ENCODE measurements around the gene NFKBIE. TPM values are rescaled to one million over a fixed set of nuclear protein-coding genes. Genes with fewer than 3 reads are reported as not detected.

NFKBIE gene
- total and polyA plus RNA-seq, 2 of the 13 experiments (the other 11 are each of a cell fraction or from before 2014, with no cell fraction given), result 6.7 to 14.5 TPM

DNA sequence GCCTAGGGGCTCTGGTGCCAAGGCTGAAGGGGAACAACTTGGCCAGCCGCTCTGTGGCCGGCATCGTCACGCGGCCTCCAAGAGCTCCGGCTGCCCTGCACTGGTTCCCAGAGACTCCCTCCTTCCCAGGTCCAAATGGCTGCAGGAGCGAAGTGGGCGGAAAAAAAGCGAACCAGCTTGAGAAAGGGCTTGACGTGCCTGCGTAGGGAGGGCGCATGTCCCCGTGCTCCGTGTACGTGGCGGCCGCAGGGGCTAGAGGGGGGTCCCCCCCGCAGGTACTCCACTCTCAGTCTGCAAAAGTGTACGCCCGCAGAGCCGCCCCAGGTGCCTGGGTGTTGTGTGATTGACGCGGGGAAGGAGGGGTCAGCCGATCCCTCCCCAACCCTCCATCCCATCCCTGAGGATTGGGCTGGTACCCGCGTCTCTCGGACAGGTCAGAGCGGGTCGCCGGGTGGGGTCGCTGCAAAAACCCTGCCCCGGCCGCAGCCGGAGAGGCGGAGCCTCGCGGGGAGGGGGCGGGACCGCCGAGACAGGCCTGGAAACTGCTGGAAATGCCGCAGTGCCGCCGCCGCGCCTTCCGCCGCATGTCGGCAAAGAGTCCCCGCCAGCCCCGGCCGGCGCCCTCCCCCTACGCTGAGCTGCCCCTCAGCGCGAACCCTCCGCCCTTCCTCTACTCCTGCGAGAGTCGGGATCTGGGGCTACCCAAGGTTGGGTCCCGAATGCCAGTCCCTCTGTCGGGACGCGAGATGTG, 19.3 kb downstream of the NFKBIE start (continued):
- TF ChIP-seq, protein P1, sequence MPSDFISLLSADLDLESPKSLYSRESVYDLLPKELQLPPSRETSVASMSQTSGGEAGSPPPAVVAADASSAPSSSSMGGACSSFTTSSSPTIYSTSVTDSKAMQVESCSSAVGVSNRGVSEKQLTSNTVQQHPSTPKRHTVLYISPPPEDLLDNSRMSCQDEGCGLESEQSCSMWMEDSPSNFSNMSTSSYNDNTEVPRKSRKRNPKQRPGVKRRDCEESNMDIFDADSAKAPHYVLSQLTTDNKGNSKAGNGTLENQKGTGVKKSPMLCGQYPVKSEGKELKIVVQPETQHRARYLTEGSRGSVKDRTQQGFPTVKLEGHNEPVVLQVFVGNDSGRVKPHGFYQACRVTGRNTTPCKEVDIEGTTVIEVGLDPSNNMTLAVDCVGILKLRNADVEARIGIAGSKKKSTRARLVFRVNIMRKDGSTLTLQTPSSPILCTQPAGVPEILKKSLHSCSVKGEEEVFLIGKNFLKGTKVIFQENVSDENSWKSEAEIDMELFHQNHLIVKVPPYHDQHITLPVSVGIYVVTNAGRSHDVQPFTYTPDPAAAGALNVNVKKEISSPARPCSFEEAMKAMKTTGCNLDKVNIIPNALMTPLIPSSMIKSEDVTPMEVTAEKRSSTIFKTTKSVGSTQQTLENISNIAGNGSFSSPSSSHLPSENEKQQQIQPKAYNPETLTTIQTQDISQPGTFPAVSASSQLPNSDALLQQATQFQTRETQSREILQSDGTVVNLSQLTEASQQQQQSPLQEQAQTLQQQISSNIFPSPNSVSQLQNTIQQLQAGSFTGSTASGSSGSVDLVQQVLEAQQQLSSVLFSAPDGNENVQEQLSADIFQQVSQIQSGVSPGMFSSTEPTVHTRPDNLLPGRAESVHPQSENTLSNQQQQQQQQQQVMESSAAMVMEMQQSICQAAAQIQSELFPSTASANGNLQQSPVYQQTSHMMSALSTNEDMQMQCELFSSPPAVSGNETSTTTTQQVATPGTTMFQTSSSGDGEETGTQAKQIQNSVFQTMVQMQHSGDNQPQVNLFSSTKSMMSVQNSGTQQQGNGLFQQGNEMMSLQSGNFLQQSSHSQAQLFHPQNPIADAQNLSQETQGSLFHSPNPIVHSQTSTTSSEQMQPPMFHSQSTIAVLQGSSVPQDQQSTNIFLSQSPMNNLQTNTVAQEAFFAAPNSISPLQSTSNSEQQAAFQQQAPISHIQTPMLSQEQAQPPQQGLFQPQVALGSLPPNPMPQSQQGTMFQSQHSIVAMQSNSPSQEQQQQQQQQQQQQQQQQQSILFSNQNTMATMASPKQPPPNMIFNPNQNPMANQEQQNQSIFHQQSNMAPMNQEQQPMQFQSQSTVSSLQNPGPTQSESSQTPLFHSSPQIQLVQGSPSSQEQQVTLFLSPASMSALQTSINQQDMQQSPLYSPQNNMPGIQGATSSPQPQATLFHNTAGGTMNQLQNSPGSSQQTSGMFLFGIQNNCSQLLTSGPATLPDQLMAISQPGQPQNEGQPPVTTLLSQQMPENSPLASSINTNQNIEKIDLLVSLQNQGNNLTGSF (CRISPR knock-in tag; IDR thresholded peaks at IDR 0.05), result no peak; the same call in 1 of the 2 replicates
- TF ChIP-seq ELF3 (CRISPR knock-in tag; IDR thresholded peaks at IDR 0.05) (peak; percentile 30; the same call in 1 of the 2 replicates), SKI (IDR thresholded peaks at IDR 0.05; ENCODE audit: partially characterized antibody) (peak; percentile 90), ZKSCAN8 (CRISPR knock-in tag; IDR thresholded peaks at IDR 0.05; ENCODE audit: borderline replicate concordance) (peak; percentile 47; the same call in 1 of the 2 replicates), SOX5 (CRISPR knock-in tag; IDR thresholded peaks at IDR 0.05; ENCODE audit: borderline replicate concordance) (peak; percentile 63; the same call in 1 of the 2 replicates), FOSL1 (CRISPR knock-in tag; IDR thresholded peaks at IDR 0.05; ENCODE audit: borderline replicate concordance) (no peak), ZNF652 (CRISPR knock-in tag; IDR thresholded peaks at IDR 0.05; ENCODE audit: borderline replicate concordance, low read depth) (no peak; the same call in 1 of the 2 replicates), NAIF1 (CRISPR knock-in tag; IDR thresholded peaks at IDR 0.05; ENCODE audit: borderline replicate concordance) (peak; percentile 96), ZBTB3 (CRISPR knock-in tag; IDR thresholded peaks at IDR 0.05; ENCODE audit: borderline replicate concordance, low read depth) (peak; percentile 27; the same call in 1 of the 2 replicates), ZNF446 (CRISPR knock-in tag; IDR thresholded peaks at IDR 0.05) (no peak), TBX3 (IDR thresholded peaks at IDR 0.05; ENCODE audit: borderline replicate concordance) (peak; percentile 10; the same call in 1 of the 2 replicates), ZNF792 (CRISPR knock-in tag; IDR thresholded peaks at IDR 0.05) (peak; percentile 83), ARHGAP35 (CRISPR knock-in tag; IDR thresholded peaks at IDR 0.05; ENCODE audit: borderline replicate concordance) (peak; percentile 65)
- TF ChIP-seq, protein P2, sequence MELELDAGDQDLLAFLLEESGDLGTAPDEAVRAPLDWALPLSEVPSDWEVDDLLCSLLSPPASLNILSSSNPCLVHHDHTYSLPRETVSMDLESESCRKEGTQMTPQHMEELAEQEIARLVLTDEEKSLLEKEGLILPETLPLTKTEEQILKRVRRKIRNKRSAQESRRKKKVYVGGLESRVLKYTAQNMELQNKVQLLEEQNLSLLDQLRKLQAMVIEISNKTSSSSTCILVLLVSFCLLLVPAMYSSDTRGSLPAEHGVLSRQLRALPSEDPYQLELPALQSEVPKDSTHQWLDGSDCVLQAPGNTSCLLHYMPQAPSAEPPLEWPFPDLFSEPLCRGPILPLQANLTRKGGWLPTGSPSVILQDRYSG (CRISPR knock-in tag; IDR thresholded peaks at IDR 0.05), result peak; percentile 56; the same call in 1 of the 2 replicates
- TF ChIP-seq, protein P3, sequence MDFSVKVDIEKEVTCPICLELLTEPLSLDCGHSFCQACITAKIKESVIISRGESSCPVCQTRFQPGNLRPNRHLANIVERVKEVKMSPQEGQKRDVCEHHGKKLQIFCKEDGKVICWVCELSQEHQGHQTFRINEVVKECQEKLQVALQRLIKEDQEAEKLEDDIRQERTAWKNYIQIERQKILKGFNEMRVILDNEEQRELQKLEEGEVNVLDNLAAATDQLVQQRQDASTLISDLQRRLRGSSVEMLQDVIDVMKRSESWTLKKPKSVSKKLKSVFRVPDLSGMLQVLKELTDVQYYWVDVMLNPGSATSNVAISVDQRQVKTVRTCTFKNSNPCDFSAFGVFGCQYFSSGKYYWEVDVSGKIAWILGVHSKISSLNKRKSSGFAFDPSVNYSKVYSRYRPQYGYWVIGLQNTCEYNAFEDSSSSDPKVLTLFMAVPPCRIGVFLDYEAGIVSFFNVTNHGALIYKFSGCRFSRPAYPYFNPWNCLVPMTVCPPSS (IDR thresholded peaks at IDR 0.05), result no peak
- TF ChIP-seq, protein P4, sequence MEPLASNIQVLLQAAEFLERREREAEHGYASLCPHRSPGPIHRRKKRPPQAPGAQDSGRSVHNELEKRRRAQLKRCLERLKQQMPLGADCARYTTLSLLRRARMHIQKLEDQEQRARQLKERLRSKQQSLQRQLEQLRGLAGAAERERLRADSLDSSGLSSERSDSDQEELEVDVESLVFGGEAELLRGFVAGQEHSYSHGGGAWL (CRISPR knock-in tag; IDR thresholded peaks at IDR 0.05), result peak; percentile 78
- TF ChIP-seq, protein P5, sequence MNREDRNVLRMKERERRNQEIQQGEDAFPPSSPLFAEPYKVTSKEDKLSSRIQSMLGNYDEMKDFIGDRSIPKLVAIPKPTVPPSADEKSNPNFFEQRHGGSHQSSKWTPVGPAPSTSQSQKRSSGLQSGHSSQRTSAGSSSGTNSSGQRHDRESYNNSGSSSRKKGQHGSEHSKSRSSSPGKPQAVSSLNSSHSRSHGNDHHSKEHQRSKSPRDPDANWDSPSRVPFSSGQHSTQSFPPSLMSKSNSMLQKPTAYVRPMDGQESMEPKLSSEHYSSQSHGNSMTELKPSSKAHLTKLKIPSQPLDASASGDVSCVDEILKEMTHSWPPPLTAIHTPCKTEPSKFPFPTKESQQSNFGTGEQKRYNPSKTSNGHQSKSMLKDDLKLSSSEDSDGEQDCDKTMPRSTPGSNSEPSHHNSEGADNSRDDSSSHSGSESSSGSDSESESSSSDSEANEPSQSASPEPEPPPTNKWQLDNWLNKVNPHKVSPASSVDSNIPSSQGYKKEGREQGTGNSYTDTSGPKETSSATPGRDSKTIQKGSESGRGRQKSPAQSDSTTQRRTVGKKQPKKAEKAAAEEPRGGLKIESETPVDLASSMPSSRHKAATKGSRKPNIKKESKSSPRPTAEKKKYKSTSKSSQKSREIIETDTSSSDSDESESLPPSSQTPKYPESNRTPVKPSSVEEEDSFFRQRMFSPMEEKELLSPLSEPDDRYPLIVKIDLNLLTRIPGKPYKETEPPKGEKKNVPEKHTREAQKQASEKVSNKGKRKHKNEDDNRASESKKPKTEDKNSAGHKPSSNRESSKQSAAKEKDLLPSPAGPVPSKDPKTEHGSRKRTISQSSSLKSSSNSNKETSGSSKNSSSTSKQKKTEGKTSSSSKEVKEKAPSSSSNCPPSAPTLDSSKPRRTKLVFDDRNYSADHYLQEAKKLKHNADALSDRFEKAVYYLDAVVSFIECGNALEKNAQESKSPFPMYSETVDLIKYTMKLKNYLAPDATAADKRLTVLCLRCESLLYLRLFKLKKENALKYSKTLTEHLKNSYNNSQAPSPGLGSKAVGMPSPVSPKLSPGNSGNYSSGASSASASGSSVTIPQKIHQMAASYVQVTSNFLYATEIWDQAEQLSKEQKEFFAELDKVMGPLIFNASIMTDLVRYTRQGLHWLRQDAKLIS (CRISPR knock-in tag; IDR thresholded peaks at IDR 0.05), result no peak; the same call in 1 of the 2 replicates

Data from HepG2 (cell line).